Measurements from ENCODE around the gene SLC39A12. TPM values are rescaled to one million over a fixed set of nuclear protein-coding genes. Genes with fewer than 3 reads are reported as not detected.

The SLC39A12 gene
- total and polyA plus RNA-seq, 2 of the 4 experiments (the other 2 are of a cell fraction): not detected

GRCh38 chr10:17915181-17915580 lies 36.5 kb upstream of the SLC39A12 start:
- no peaks in the 10 kb centered on the region for H3K9me1 ChIP-seq (ENCODE audit: insufficient read depth, low read length)
- H3K18ac ChIP-seq (ENCODE audit: low read depth, low read length): no peak overlapping the region
- TF ChIP-seq NFE2L2 (IDR thresholded peaks at IDR 0.05; ENCODE audit: low read depth, low read length): no peak
- no peak for TF ChIP-seq USF2 (IDR thresholded peaks at IDR 0.05; ENCODE audit: low read depth, low read length)
- no peak for TF ChIP-seq POLR2A (IDR thresholded peaks at IDR 0.05; ENCODE audit: low read depth, low read length)
- H3K9me3 ChIP-seq (ENCODE audit: control insufficient read depth, insufficient read depth, low read length): no peaks in the 10 kb centered on the region
- dilution Hi-C loops (cut with HindIII; ENCODE audit: low sequenced_read_pairs, unreplicated experiment) (no loop called here), intact Hi-C loops (cut with micrococcal nuclease) (no loop called here), in situ Hi-C loops (cut with MboI; ENCODE audit: low sequenced_read_pairs) (no loop called here)
- no peak overlapping the region for H3K27ac ChIP-seq (ENCODE audit: insufficient read depth, low read length)
- ATAC-seq (ENCODE audit: low read depth) (no peak), DNase-seq (no peak)
- CTCF ChIA-PET: no interaction called here
- H2BK5ac ChIP-seq (ENCODE audit: low read depth, low read length, poor library complexity, severe bottlenecking): no peak overlapping the region
- no peak overlapping the region for H2BK120ac ChIP-seq (ENCODE audit: low read depth, low read length)
- no peak overlapping the region for H4K5ac ChIP-seq (ENCODE audit: low read depth, low read length)
- H2BK20ac ChIP-seq (ENCODE audit: low read depth, low read length): no peak overlapping the region
- H3K4me1 ChIP-seq (ENCODE audit: control insufficient read depth, insufficient read depth, low read length): no peaks in the 10 kb centered on the region
- H3K14ac ChIP-seq (replicated peaks; ENCODE audit: low read depth, low read length): no peak overlapping the region
- WGBS, 2 experiments (ENCODE audit: extremely low coverage in 2 of 2, insufficient read length in 1 of 2): no CpG with 5 or more reads among the region's 4 CpGs
- H3K4me3 ChIP-seq (ENCODE audit: insufficient read depth, low read depth, low read length): no peak overlapping the region
- no peaks in the 10 kb centered on the region for H4K20me1 ChIP-seq (ENCODE audit: insufficient read depth, low read length)
- no peak overlapping the region for H3K23ac ChIP-seq (ENCODE audit: low read depth, low read length)
- H3K79me1 ChIP-seq (ENCODE audit: low read depth in 1 of 2, low read length in 2 of 2): no peaks in the 10 kb centered on the region
- no TSS peak for BruUV-seq (replicated peaks)
- H2AFZ ChIP-seq (replicated peaks; ENCODE audit: low read length, poor library complexity): no peak overlapping the region
- H2AK5ac ChIP-seq (ENCODE audit: low read depth, low read length): no peak overlapping the region
- no peaks in the 10 kb centered on the region for H3K36me3 ChIP-seq (ENCODE audit: control insufficient read depth, insufficient read depth, low read length)
- no peak overlapping the region for H3K56ac ChIP-seq (ENCODE audit: extremely low read depth, insufficient read depth, low read length)
- no peak overlapping the region for H2AK9ac ChIP-seq (replicated peaks; ENCODE audit: low read depth, low read length, poor library complexity)
- no peak overlapping the region for H3K4me2 ChIP-seq (ENCODE audit: low read depth, low read length)
- H3K9ac ChIP-seq (ENCODE audit: low read depth, low read length): no peak overlapping the region
- POLR2A ChIA-PET (ENCODE audit: unreplicated experiment): no interaction called here
- H3K4ac ChIP-seq (ENCODE audit: low read depth, low read length): no peak overlapping the region
- H4K8ac ChIP-seq (ENCODE audit: low read depth in 2 of 2, low read length in 2 of 2): no peak overlapping the region
- H4K91ac ChIP-seq (ENCODE audit: insufficient read depth, low read depth, low read length): no peak overlapping the region
- no peak overlapping the region for H2BK15ac ChIP-seq (ENCODE audit: low read depth, low read length)
- H3K27me3 ChIP-seq (ENCODE audit: control insufficient read depth, insufficient read depth, low read length): no peaks in the 10 kb centered on the region
